Cortex of kidney (tissue), 1 donor: ENCODE data around the gene ADAMTSL2.

Experiments used
- DNase-seq: peaks from one replicate; lab custom pipeline; 2025; lab: John Stamatoyannopoulos, UW

The ADAMTSL2 gene

DNA sequence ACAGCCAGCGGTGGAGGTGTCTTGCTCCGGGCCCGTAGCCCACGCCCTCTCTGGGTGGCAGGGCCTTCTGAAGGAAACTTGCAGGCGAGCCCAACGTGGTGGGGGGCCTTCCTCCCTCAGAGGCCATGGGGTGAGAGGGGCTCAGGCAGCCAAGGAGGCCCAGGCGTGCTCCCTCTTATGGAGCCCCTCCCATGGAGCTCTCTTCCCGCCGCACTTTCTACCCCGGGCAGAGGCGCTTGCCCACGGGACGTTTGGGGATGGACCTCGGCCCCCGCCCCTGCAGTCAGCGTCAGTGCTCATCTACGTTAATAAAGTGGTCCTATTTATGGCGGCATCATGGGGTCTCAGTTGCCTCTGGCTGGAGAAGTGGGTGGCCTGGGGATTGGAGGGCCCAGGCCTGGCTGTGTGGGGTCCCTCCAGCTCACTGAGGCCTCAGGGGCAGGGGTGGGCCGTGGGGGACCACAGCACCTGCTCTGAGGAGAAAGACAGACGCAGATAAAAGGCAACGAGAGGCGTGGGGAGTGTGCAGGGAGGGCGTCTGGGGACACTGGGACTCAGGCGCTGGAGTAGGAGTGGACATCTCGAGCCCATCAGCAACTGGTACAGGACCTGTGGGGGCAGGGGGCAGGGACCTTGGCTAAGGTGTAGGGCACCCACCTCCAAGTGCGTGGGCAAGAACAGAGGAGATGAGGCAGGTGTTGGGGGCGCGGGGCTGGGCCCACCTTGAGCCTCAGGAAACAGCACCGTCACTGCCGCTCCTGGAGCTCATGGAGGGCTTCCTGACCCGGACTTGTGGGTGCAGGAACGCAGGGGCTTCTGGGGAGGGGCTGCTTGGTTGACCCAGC lies 40.9 kb downstream of the ADAMTSL2 start:
- no peak for DNase-seq

GRCh38 chr9:133576031-133576874 lies 41.7 kb downstream of the ADAMTSL2 start:
- DNase-seq, result no peak

DNA sequence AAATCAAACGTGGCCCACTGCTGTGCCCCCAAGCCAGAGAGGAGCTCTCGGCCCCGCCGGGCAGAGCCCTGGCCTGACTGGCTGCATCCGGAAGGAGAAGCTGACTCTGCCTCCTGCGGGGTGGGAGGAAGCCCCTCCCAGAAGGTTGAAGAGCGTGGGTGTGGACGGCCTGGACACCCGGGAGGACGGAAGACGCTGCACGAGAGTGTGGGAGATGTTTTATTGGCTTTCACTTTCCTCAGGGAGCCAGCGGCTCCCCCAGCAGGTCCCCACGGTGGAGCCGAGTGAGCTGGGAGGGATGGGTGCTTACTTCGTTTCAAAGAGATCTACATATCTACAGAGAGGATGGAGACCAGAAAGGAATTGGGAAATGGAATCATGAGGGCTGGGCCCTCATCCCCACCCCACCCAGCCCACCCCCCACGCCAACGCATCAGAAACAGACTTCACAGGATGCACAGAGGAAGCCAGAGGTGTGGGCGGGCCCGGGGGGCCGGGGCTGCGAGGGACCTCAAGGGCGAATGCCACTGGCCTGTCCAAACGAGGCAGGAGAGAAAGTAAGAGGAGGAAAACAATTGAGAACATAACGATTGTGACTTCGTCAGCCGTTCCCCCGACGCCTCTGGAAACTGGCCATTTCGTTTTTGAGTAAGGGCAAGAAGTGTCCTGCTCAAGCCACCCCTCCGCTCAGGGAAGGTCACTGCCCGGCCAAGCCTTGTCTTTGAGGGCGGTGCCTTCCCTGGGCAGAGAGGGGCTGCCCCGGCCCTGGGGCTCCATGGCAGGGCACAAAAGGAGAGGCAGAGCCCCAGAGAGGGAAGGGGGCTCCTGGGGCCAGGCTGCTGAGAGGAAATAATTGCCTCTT lies 42.6 kb downstream of the ADAMTSL2 start:
- no peak for DNase-seq

- DNase-seq, result no peak
Observed at GRCh38 chr9:133577737-133578112, 43.2 kb downstream of the ADAMTSL2 start.

DNA sequence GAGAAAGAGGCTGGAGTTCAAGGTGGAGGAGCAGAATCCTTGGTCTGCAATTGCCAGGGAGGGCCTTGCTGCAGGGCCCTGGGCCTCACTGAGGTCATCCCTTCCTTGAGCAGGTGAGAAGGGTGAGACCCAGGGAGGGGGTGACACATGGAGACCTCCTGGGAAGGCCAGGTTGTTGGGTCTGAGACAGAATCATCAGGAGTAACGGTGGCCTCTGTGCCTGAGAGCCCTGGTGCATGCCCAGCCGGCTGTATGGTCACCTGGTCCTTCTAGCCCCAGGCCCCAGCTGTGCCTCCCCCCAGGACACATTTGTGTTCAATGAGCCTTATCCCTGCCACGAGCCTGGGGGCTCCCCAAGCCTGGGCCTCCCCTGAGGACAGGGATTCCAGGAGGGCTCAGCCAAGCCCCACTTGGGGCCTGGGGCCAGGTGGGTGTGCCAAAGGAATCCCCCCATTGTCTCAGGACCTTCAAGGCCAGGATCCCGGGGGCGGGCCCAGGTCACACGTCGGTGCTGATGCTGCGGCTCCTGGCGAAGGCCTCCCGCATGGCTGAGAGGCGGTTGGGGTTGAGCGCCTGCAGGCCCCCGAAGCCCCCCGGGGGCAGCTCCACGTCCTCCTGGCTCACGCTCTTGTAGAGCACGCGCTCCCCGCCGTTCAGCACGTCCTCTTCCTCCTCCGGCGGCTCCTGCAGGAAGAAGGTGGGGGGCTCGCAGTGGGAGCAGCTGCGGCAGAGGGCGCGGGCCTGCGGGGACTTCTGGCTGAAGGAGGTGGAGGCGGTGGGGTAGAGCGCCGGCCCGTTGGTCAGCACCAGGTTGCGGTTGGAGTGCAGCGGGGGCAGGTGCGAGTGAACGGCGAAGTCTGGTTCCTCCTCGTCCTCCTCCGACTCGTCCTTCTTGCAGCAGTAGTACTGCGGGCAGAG lies 44.3 kb downstream of the ADAMTSL2 start:
- no peak for DNase-seq

GRCh38 chr9:133579601-133580418 lies 45.3 kb downstream of the ADAMTSL2 start:
- no peak for DNase-seq

DNA sequence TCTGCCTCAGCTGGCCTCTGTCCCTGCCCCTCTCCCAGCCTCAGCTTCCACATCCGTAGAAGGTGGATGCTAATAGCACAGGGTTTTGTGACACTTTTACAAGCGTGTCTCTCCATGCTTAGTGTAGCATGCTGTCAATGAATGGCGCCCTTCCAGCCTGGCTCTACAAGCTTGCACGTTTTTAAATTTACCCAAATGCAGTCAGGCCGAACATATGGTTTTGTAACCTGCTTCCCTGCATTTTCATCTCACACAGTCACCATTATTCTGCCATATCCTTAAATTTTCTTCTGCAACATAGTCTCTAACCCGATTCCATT lies 45.9 kb downstream of the ADAMTSL2 start:
- no peak for DNase-seq

DNA sequence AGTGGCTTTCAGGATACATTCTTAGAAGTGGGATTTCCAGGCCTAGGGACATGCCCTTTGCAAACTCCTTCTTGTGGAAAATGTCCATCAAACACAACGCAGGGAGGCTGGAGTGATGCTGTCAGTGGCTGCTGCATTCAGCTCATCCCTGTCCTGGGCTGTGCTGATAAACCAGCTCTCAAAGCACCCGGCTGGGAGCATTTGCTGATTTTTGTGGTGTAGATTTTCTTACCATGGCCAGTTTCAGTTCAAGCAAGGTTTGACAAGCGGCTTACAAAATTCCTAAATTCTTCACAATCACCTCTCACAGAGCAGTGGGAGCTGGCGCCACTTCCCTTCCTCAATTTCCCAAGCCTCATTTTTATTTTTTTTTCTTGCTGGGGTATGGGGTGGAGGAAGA lies 46.5 kb downstream of the ADAMTSL2 start:
- DNase-seq, result no peak

DNA sequence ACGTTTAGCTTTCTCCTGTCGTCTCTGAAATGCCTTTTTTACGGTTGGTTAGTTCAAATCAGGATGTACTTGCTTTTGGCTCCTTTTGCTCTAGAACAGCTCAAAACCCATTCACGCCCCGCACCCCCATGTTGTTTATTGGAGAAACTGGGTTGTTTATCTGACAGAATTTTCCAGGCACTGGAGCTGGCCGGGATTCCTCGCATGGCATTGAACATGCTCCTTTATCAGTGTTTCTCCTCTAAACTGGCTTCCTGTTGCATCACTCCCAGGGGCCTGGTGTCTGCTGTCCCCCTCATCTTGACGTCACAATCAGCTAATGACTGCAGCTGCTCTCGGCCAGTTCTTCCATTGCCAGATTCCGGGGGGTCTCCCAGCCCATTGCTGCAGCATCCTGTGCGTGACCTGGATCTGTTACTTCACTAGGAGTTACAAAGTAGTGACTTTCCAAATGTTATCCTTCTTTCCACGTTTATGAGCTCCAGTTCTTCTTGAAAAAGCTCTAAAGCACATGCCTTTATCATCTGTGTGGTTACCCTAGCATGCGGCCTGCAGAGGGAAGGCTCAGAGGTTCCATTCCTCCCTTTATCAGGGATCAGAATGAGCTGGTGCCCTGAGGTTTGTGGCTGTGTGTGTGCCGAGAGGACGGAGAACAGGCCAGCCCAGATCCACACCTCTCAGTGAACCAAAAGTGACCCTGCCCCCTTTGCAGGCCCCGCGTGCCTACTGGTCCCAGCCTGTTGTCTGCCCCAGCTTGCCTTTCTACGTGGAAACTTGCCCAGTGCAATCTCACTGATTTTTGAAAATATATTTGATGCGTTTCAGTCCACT lies 47.2 kb downstream of the ADAMTSL2 start:
- DNase-seq, result no peak

- DNase-seq, result no peak
Observed at GRCh38 chr9:133582501-133583045, 48.1 kb downstream of the ADAMTSL2 start.

GRCh38 chr9:133583111-133583510 lies 48.6 kb downstream of the ADAMTSL2 start:
- DNase-seq, result no peak

DNA sequence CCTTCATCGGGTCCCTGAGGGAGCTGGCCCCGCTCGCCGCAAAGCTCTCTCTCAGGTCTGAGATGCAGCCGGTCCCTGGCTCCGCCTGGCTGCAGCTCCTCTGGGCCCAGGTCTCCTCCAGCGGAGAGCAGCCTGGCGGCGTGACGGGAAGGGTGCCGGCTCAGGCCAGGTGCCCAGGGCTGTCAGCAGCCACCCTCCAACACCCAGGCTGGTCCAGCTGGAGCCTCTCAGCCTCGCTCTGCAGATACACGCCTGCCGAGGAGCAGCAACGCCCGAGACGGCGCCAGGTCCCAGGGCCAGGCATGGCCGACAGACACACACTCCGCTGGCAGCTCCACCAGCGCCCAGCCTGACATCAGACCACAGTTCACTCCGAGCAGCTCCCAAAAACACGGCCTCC lies 49.1 kb downstream of the ADAMTSL2 start:
- DNase-seq, result no peak

DNA sequence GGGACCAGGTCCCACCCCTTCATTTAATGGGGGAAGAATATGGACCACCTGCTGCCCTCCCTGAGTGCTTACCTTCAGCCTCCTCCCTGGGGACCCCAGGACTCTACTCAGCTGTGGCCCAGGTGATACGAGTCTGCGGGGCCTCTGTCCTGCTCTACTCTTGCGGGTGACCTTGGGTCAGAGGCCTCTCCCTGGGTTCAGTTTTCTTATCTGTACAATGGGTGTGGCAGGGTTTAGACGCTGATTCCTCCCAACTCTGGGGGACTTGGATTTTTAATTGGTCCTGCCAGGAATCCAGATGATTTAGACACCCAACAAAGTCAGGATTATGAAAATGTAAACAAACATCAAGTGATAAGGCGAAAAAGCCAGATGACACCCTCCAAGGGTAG lies 49.7 kb downstream of the ADAMTSL2 start:
- no peak for DNase-seq

GRCh38 chr9:133584559-133585476 lies 50.3 kb downstream of the ADAMTSL2 start:
- DNase-seq, result no peak

GRCh38 chr9:133585481-133586351 lies 51.2 kb downstream of the ADAMTSL2 start:
- DNase-seq, result no peak

DNA sequence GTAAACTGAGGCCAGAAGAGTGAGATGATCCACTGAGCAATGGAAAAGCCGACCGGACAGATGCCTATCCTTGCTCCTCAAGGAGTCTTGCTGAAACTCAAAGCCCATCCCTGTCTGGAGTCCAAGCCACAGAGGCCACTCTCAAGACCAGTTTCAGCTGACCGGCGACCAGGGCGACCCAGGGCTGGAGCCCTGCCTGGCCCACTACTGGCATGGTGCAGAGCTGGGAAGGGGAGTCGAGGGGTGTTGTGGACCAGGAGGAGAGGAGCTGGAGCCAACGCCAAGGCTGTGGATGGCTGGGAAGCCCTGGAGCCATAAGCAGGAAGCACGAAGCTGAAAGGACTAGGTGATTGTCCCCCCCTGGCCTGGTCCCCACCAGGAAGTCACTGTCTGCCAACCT lies 52.5 kb downstream of the ADAMTSL2 start:
- DNase-seq, result no peak

DNA sequence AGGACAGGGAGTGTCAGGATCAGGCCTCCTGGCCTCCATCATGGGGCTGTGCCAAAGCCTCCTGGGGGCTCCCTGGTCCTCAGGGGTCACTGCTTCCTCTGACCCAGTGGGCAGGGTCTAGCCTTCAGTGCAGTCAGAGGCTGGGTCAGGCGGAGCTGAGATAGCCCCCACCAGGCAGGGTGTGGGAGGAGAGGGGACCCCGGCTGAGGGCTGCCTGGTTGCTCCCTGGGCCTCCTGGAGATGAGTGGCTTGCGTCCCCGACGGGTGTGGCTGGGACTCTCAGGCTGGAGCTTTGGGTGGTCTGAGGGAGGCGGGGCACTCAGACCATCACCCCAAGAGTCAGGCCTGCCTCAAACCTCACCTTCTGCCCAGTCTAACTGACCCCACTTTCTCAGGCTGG lies 53.0 kb downstream of the ADAMTSL2 start:
- no peak for DNase-seq
